Neural cell (in vitro differentiated cells): ENCODE data around the gene SPARC. TPM values are rescaled to one million over a fixed set of nuclear protein-coding genes. Genes with fewer than 3 reads are reported as not detected.

Experiments used
- H2AFZ ChIP-seq: fragments of 200-600, 300-800 bp; sonication (generic), shearing (Covaris generic); 2 replicates; pipeline ENCODE4 v1.6.0; 2014; ENCODE audit warnings: low read depth, mild to moderate bottlenecking, antibody characterized with exemption, low read length, moderate library complexity
- H3F3A ChIP-seq: fragments of 200-600 bp; shearing (Covaris generic); 2 replicates; pipeline ENCODE4 v1.6.1; 2016; ENCODE audit warnings: mild to moderate bottlenecking, moderate library complexity, mixed read lengths, antibody characterized with exemption, low read length; ENCODE audit not compliant: insufficient read depth, poor library complexity, severe bottlenecking
- H3K27ac ChIP-seq: fragments of 200-600, 300-800 bp; sonication (generic), shearing (Covaris generic); 2 replicates; pipeline ENCODE4 v1.5.1; 2014; ENCODE audit warnings: mild to moderate bottlenecking, low read length, moderate library complexity
- H3K27me3 ChIP-seq: fragments of 300-800, 200-600 bp; sonication (generic), shearing (Covaris generic); 2 replicates; pipeline ENCODE4 v1.6.0; 2014; ENCODE audit warnings: mild to moderate bottlenecking, low read depth, low read length, moderate library complexity; ENCODE audit not compliant: insufficient read depth
- H3K36me3 ChIP-seq: fragments of 300-800, 200-600 bp; sonication (generic), shearing (Covaris generic); 2 replicates; pipeline ENCODE4 v1.5.1; 2014; ENCODE audit warnings: mild to moderate bottlenecking, antibody characterized with exemption, low read length, moderate library complexity; ENCODE audit not compliant: insufficient read depth
- H3K4me2 ChIP-seq: fragments of 300-800, 200-600 bp; sonication (generic), shearing (Covaris generic); 2 replicates; pipeline ENCODE4 v1.6.0; 2014; ENCODE audit warnings: mild to moderate bottlenecking, low read length
- H3K4me3 ChIP-seq: fragments of 300-800, 200-600 bp; sonication (generic), shearing (Covaris generic); 2 replicates; pipeline ENCODE4 v1.5.1; 2014; ENCODE audit warnings: mild to moderate bottlenecking, low read length, moderate library complexity
- H3K79me2 ChIP-seq: fragments of 200-600 bp; shearing (Covaris generic); replicated peaks from 2 replicates; pipeline ENCODE4 v1.6.0; 2014; ENCODE audit warnings: mild to moderate bottlenecking, low read length, moderate library complexity; ENCODE audit not compliant: insufficient read depth
- H3K9ac ChIP-seq: fragments of 300-800, 200-600 bp; sonication (generic), shearing (Covaris generic); 2 replicates; pipeline ENCODE4 v1.6.1; 2016; ENCODE audit warnings: mild to moderate bottlenecking, low read length, mixed read lengths
- H3K9me2 ChIP-seq: fragments of 200-600 bp; shearing (Covaris generic); 2 replicates; pipeline ENCODE4 v1.6.1; 2016; ENCODE audit warnings: mild to moderate bottlenecking, low read length, mixed read lengths; ENCODE audit not compliant: insufficient read depth
- H3K9me3 ChIP-seq: fragments of 200-600, 300-800 bp; sonication (generic), shearing (Covaris generic); 2 replicates; pipeline ENCODE4 v1.6.1; 2016; ENCODE audit warnings: mild to moderate bottlenecking, mixed run types, low read length, moderate library complexity, mixed read lengths
- H4K20me1 ChIP-seq: fragments of 200-600 bp; shearing (Covaris generic); 2 replicates; pipeline ENCODE4 v1.6.1; 2016; ENCODE audit warnings: mild to moderate bottlenecking, mixed run types; ENCODE audit not compliant: insufficient read depth
- CTCF ChIP-seq: fragments of 450-650 bp; IDR thresholded peaks from 2 replicates; pipeline ENCODE4 v1.5.1; 2014; ENCODE audit warnings: antibody characterized with exemption, mild to moderate bottlenecking, moderate library complexity; ENCODE audit not compliant: poor library complexity, severe bottlenecking
- EP300 ChIP-seq: fragments of 450-650 bp; conservative IDR thresholded peaks from 2 replicates; pipeline ENCODE4 v1.6.1; 2014; ENCODE audit warnings: antibody characterized with exemption, mild to moderate bottlenecking, moderate library complexity; ENCODE audit not compliant: poor library complexity, severe bottlenecking
- EZH2 ChIP-seq: fragments of 200-600, 300-800 bp; shearing (Covaris generic), sonication (generic); IDR thresholded peaks from 2 replicates; pipeline ENCODE4 v1.6.1; 2014; ENCODE audit warnings: antibody characterized with exemption, low read length, borderline replicate concordance, mild to moderate bottlenecking; ENCODE audit not compliant: insufficient read depth, poor library complexity, severe bottlenecking
- MXI1 ChIP-seq: fragments of 450-650 bp; conservative IDR thresholded peaks from 2 replicates; pipeline ENCODE4 v1.6.1; 2014; ENCODE audit warnings: antibody characterized with exemption, mild to moderate bottlenecking; ENCODE audit not compliant: poor library complexity, severe bottlenecking
- POLR2AphosphoS5 ChIP-seq: IDR thresholded peaks from 2 replicates; pipeline ENCODE4 v1.6.1; 2012
- RAD21 ChIP-seq: fragments of 450-650 bp; conservative IDR thresholded peaks from 2 replicates; pipeline ENCODE4 v1.6.1; 2014; ENCODE audit warnings: antibody characterized with exemption, mild to moderate bottlenecking, moderate library complexity
- SMC3 ChIP-seq: fragments of 450-650 bp; conservative IDR thresholded peaks from 2 replicates; pipeline ENCODE4 v1.6.1; 2014; ENCODE audit warnings: antibody characterized with exemption, mild to moderate bottlenecking, moderate library complexity; ENCODE audit not compliant: poor library complexity
- TAF1 ChIP-seq: IDR thresholded peaks from 2 replicates; pipeline ENCODE4 v1.6.1; 2012; ENCODE audit warnings: low read depth
- polyA plus RNA-seq: library from polyadenylated mRNA; depleted of rRNA; stranded (reverse); fragments of >200 nt; gene quantifications from 2 replicates; pipeline ENCODE4 v1.2.3, GENCODE V29; 2014
- TF ChIP-seq, protein P1 (sequence below): IDR thresholded peaks from 2 replicates; pipeline ENCODE4 v1.6.1; 2012; ENCODE audit warnings: borderline replicate concordance

Gene SPARC
- polyA plus RNA-seq, 1 donor from 2014 or later = 15.3 TPM

DNA sequence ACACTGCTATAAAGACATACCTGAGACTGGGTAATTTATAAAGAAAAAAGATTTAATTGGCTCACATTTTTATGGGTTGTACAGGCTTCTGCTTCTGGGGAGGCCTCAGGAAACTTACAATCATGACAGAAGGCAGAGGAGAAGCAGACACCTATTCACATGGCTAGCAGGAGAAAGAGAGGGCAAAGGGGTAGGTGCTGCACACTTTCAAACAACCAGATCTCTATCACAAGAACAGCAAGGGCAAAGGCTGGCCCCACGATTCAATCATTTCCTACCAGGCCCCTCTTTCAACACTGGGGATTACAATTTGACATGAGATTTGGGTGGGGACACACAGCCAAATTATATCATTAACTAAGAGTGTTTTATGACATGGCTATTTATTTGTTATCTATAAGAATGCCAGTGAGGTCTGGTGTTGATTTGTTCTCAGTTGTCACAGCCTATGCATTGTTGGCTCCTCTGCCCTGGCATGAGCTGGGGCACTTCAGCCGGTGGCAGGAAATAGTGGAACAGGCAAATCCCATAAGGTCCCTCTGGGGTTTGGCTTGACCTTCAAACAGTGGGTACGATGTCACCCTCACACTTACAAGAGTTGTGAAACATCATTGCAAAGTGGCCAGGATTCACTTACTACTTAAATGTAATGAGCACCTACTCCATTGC, 44.1 kb downstream of the SPARC start:
- no peak for TF ChIP-seq EP300
- no peak for TF ChIP-seq EZH2
- TF ChIP-seq SMC3 = no peak
- no peak for TF ChIP-seq MXI1
- TF ChIP-seq RAD21 = no peak
- TF ChIP-seq, protein P1, sequence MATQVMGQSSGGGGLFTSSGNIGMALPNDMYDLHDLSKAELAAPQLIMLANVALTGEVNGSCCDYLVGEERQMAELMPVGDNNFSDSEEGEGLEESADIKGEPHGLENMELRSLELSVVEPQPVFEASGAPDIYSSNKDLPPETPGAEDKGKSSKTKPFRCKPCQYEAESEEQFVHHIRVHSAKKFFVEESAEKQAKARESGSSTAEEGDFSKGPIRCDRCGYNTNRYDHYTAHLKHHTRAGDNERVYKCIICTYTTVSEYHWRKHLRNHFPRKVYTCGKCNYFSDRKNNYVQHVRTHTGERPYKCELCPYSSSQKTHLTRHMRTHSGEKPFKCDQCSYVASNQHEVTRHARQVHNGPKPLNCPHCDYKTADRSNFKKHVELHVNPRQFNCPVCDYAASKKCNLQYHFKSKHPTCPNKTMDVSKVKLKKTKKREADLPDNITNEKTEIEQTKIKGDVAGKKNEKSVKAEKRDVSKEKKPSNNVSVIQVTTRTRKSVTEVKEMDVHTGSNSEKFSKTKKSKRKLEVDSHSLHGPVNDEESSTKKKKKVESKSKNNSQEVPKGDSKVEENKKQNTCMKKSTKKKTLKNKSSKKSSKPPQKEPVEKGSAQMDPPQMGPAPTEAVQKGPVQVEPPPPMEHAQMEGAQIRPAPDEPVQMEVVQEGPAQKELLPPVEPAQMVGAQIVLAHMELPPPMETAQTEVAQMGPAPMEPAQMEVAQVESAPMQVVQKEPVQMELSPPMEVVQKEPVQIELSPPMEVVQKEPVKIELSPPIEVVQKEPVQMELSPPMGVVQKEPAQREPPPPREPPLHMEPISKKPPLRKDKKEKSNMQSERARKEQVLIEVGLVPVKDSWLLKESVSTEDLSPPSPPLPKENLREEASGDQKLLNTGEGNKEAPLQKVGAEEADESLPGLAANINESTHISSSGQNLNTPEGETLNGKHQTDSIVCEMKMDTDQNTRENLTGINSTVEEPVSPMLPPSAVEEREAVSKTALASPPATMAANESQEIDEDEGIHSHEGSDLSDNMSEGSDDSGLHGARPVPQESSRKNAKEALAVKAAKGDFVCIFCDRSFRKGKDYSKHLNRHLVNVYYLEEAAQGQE = no peak
- no peak for TF ChIP-seq CTCF
- no peak for TF ChIP-seq TAF1
- TF ChIP-seq POLR2AphosphoS5 = no peak
- Histone ChIP-seq H3K9me3 (no peaks in the 10 kb centered on the region), H3K4me3 (no peak overlapping the region), H2AFZ (no peak overlapping the region), H3F3A (no peaks in the 10 kb centered on the region), H3K27ac (no peak overlapping the region), H3K36me3 (no peaks in the 10 kb centered on the region), H3K79me2 (no peaks in the 10 kb centered on the region), H3K9me2 (no peaks in the 10 kb centered on the region), H3K9ac (no peak overlapping the region), H3K27me3 (no peaks in the 10 kb centered on the region), H3K4me2 (no peak overlapping the region), H4K20me1 (no peaks in the 10 kb centered on the region)

DNA sequence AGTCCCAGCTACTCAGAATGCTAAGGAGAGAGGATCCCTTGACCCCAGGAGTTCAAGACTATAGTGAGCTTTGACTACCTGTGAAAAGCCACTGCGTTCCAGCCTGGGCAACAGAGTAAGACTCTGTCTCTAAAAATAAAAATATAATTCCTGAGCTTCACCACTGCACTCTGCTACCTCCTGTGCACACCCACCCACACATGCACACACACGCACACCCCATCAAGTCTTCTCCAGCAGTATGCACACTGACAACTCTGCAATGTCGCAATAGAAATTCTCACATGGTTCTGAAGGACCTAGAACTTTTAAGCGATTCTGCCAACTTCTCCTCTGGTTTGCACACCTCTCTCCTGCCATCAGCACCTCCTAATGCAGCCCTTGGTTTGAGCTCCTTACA, 48.1 kb downstream of the SPARC start:
- no peak for TF ChIP-seq RAD21
- TF ChIP-seq POLR2AphosphoS5 = no peak
- TF ChIP-seq, protein P1 = no peak
- TF ChIP-seq EP300 = no peak
- TF ChIP-seq CTCF = no peak
- TF ChIP-seq MXI1 = no peak
- TF ChIP-seq SMC3 = no peak
- no peak for TF ChIP-seq EZH2
- TF ChIP-seq TAF1 = no peak
- H3K4me3 ChIP-seq = no peak overlapping the region

More for the DNA sequence above, 48.1 kb downstream of the SPARC start:
- Histone ChIP-seq H2AFZ (no peak overlapping the region), H3K9me2 (no peaks in the 10 kb centered on the region), H3K79me2 (no peaks in the 10 kb centered on the region), H3K9me3 (no peaks in the 10 kb centered on the region), H3K4me2 (no peak overlapping the region), H3K9ac (no peak overlapping the region), H3K27ac (no peak overlapping the region), H4K20me1 (no peaks in the 10 kb centered on the region), H3F3A (no peaks in the 10 kb centered on the region), H3K27me3 (no peaks in the 10 kb centered on the region), H3K36me3 (no peaks in the 10 kb centered on the region)
